IMR-90 (cell line): Measurements from ENCODE around the gene C10orf71. TPM values are rescaled to one million over a fixed set of nuclear protein-coding genes. Genes with fewer than 3 reads are reported as not detected.

ENCODE experiments used
- ATAC-seq: fragments of 200-7000 bp; cut with Tn5 transposase; 2 replicates; pipeline ENCODE4 v1.9.1; 2020; ENCODE audit warnings: low read depth, mild to moderate bottlenecking, moderate library complexity
- BruUV-seq: library from RNA; stranded (reverse); fragments of 400-500 nt; replicated peaks from 2 replicates; lab custom pipeline; 2021; lab: Mats Ljungman, UMichigan
- CTCF ChIA-PET: fragments of 300-600 bp; formaldehyde crosslinking; extraction: SDS; loops from one replicate; lab custom pipeline; 2021; ENCODE audit warnings: antibody characterized with exemption; lab: Yijun Ruan, JAX
- POLR2A ChIA-PET: fragments of 300-600 bp; sonication (Branson Sonifier 250); formaldehyde crosslinking; loops from one replicate; lab custom pipeline; 2022; ENCODE audit warnings: antibody characterized with exemption; ENCODE audit not compliant: unreplicated experiment; lab: Charles Lee
- DNase-seq: peaks from one replicate; pipeline ENCODE4 v3.0.0; 2013
- H2AFZ ChIP-seq: replicated peaks from 2 replicates; pipeline ENCODE3; 2013; ENCODE audit warnings: low read length, mild to moderate bottlenecking; ENCODE audit not compliant: poor library complexity
- H2AK5ac ChIP-seq: 2 replicates; pipeline ENCODE4 v1.6.1; 2013; ENCODE audit warnings: low read depth, low read length, inconsistent platforms
- H2AK9ac ChIP-seq: replicated peaks from 2 replicates; pipeline ENCODE3; 2013; ENCODE audit warnings: mild to moderate bottlenecking, low read depth, low read length, moderate library complexity; ENCODE audit not compliant: poor library complexity
- H2BK120ac ChIP-seq: 2 replicates; pipeline ENCODE4 v1.6.1; 2013; ENCODE audit warnings: low read depth, low read length, inconsistent platforms
- H2BK15ac ChIP-seq: 3 replicates; pipeline ENCODE4 v1.6.1; 2013; ENCODE audit warnings: low read depth, low read length, inconsistent platforms
- H2BK20ac ChIP-seq: 2 replicates; pipeline ENCODE4 v1.6.1; 2013; ENCODE audit warnings: low read depth, mild to moderate bottlenecking, inconsistent platforms, low read length, moderate library complexity
- H2BK5ac ChIP-seq: 2 replicates; pipeline ENCODE4 v1.6.1; 2013; ENCODE audit warnings: mild to moderate bottlenecking, low read depth, low read length, inconsistent platforms; ENCODE audit not compliant: poor library complexity, severe bottlenecking
- H3K14ac ChIP-seq: replicated peaks from 2 replicates; pipeline ENCODE4 v1.6.1; 2013; ENCODE audit warnings: low read depth, low read length, inconsistent platforms
- H3K18ac ChIP-seq: 2 replicates; pipeline ENCODE4 v1.6.1; 2013; ENCODE audit warnings: low read depth, low read length, control low read depth
- H3K23ac ChIP-seq: 2 replicates; pipeline ENCODE4 v1.6.1; 2013; ENCODE audit warnings: low read depth, low read length, inconsistent platforms
- H3K27ac ChIP-seq: 2 replicates; pipeline ENCODE4 v1.5.1; 2013; ENCODE audit warnings: mild to moderate bottlenecking, control low read depth, low read length; ENCODE audit not compliant: insufficient read depth
- H3K27me3 ChIP-seq: 2 replicates; pipeline ENCODE4 v1.6.1; 2013; ENCODE audit warnings: low read length; ENCODE audit not compliant: control insufficient read depth, insufficient read depth
- H3K36me3 ChIP-seq: 2 replicates; pipeline ENCODE4 v1.6.1; 2013; ENCODE audit warnings: low read length, mixed read lengths; ENCODE audit not compliant: control insufficient read depth, insufficient read depth
- H3K4ac ChIP-seq: 2 replicates; pipeline ENCODE4 v1.6.1; 2013; ENCODE audit warnings: low read depth, low read length, inconsistent platforms
- H3K4me1 ChIP-seq: 2 replicates; pipeline ENCODE4 v1.6.1; 2013; ENCODE audit warnings: low read length, mixed read lengths; ENCODE audit not compliant: control insufficient read depth, insufficient read depth
- H3K4me2 ChIP-seq: 2 replicates; pipeline ENCODE4 v1.6.1; 2013; ENCODE audit warnings: low read depth, mild to moderate bottlenecking, control low read depth, low read length, moderate library complexity
- H3K4me3 ChIP-seq: 2 replicates; pipeline ENCODE4 v1.5.1; 2013; ENCODE audit warnings: low read depth, mild to moderate bottlenecking, control low read depth, low read length, moderate library complexity; ENCODE audit not compliant: insufficient read depth
- H3K56ac ChIP-seq: 2 replicates; pipeline ENCODE4 v1.6.1; 2013; ENCODE audit warnings: low read length, inconsistent platforms; ENCODE audit not compliant: insufficient read depth; ENCODE audit errors: extremely low read depth
- H3K79me1 ChIP-seq, 2 experiments: 2 replicates each; pipeline ENCODE4 v1.6.1; 2013; ENCODE audit warnings: low read length in 2 of 2, inconsistent platforms in 1 of 2, low read depth in 1 of 2
- H3K9ac ChIP-seq: 2 replicates; pipeline ENCODE4 v1.6.1; 2013; ENCODE audit warnings: low read depth, low read length, control low read depth
- H3K9me1 ChIP-seq: 2 replicates; pipeline ENCODE4 v1.6.1; 2013; ENCODE audit warnings: low read length, inconsistent platforms; ENCODE audit not compliant: insufficient read depth
- H3K9me3 ChIP-seq: 2 replicates; pipeline ENCODE4 v1.6.1; 2013; ENCODE audit warnings: low read length; ENCODE audit not compliant: control insufficient read depth, insufficient read depth
- H4K20me1 ChIP-seq: 2 replicates; pipeline ENCODE4 v1.6.1; 2013; ENCODE audit warnings: low read length, inconsistent platforms; ENCODE audit not compliant: insufficient read depth
- H4K5ac ChIP-seq: 2 replicates; pipeline ENCODE4 v1.6.1; 2013; ENCODE audit warnings: mild to moderate bottlenecking, low read depth, low read length, control low read depth
- H4K8ac ChIP-seq, 2 experiments: 2 replicates each; pipeline ENCODE4 v1.6.1; 2013; ENCODE audit warnings: low read depth in 2 of 2, low read length in 2 of 2, control low read depth in 1 of 2, inconsistent platforms in 1 of 2
- H4K91ac ChIP-seq: 2 replicates; pipeline ENCODE4 v1.6.1; 2013; ENCODE audit warnings: low read depth, low read length, inconsistent platforms; ENCODE audit not compliant: insufficient read depth
- BHLHE40 ChIP-seq: fragments of 150-350 bp; IDR thresholded peaks from 2 replicates; pipeline ENCODE4 v1.6.1; 2016; ENCODE audit warnings: mild to moderate bottlenecking, low read depth, low read length
- CEBPB ChIP-seq: IDR thresholded peaks from 2 replicates; pipeline ENCODE4 v1.6.1; 2012; ENCODE audit warnings: low read depth, low read length, improper control_type of control experiment
- CTCF ChIP-seq: conservative IDR thresholded peaks from 2 replicates; pipeline ENCODE4 v1.5.1; 2012; ENCODE audit warnings: mild to moderate bottlenecking, low read depth, low read length, improper control_type of control experiment
- ELK1 ChIP-seq: fragments of 150-350 bp; IDR thresholded peaks from 2 replicates; pipeline ENCODE4 v1.6.1; 2016; ENCODE audit warnings: low read depth, mild to moderate bottlenecking, low read length, moderate library complexity, borderline replicate concordance
- FOS ChIP-seq: fragments of 150-350 bp; IDR thresholded peaks from 2 replicates; pipeline ENCODE4 v1.6.1; 2016; ENCODE audit warnings: low read depth, low read length
- MAFK ChIP-seq: IDR thresholded peaks from 2 replicates; pipeline ENCODE4 v1.6.1; 2012; ENCODE audit warnings: low read depth, low read length, improper control_type of control experiment
- MAZ ChIP-seq: IDR thresholded peaks from 2 replicates; pipeline ENCODE4 v1.6.1; 2012; ENCODE audit warnings: low read depth, mild to moderate bottlenecking, low read length, improper control_type of control experiment, moderate library complexity, borderline replicate concordance
- MXI1 ChIP-seq: IDR thresholded peaks from 2 replicates; pipeline ENCODE4 v1.6.1; 2012; ENCODE audit warnings: low read depth, mild to moderate bottlenecking, low read length, moderate library complexity, borderline replicate concordance
- NFE2L2 ChIP-seq: fragments of 150-350 bp; IDR thresholded peaks from 2 replicates; pipeline ENCODE4 v1.6.1; 2016; ENCODE audit warnings: low read depth, mild to moderate bottlenecking, low read length
- POLR2A ChIP-seq: IDR thresholded peaks from 2 replicates; pipeline ENCODE4 v1.6.1; 2012; ENCODE audit warnings: mild to moderate bottlenecking, low read depth, low read length
- RCOR1 ChIP-seq: IDR thresholded peaks from 2 replicates; pipeline ENCODE4 v1.6.1; 2012; ENCODE audit warnings: mild to moderate bottlenecking, low read length, improper control_type of control experiment; ENCODE audit not compliant: insufficient replicate concordance
- RFX5 ChIP-seq: IDR thresholded peaks from 2 replicates; pipeline ENCODE4 v1.8.0; 2012; ENCODE audit warnings: low read depth, mild to moderate bottlenecking, low read length, moderate library complexity
- SMC3 ChIP-seq: fragments of 150-350 bp; IDR thresholded peaks from 2 replicates; pipeline ENCODE4 v1.6.1; 2016; ENCODE audit warnings: low read depth, mild to moderate bottlenecking, antibody characterized with exemption, low read length, moderate library complexity
- USF2 ChIP-seq: fragments of 150-350 bp; IDR thresholded peaks from 2 replicates; pipeline ENCODE4 v1.6.1; 2017; ENCODE audit warnings: mild to moderate bottlenecking, antibody characterized with exemption, low read length, low read depth
- WGBS, 2 experiments: methylation state at CpG; one replicate each; pipeline versions ENCODE4 v1.1.5 to v1.1.7; 2013; ENCODE audit warnings: missing lambda C conversion rate in 2 of 2; ENCODE audit not compliant: insufficient read length in 1 of 2; ENCODE audit errors: extremely low coverage in 2 of 2; 5-methylcytosine and 5-hydroxymethylcytosine counted together
- dilution Hi-C: fragments of 300-500 bp; cut with HindIII; formaldehyde crosslinking; loops from one replicate; pipeline ENCODE4 v1.14.3; 2018; ENCODE audit warnings: low sequenced_read_pairs; ENCODE audit not compliant: unreplicated experiment
- in situ Hi-C: fragments of 300-500 bp; cut with MboI; formaldehyde crosslinking; loops from 3 replicates; pipeline ENCODE4 v1.14.3; 2019; ENCODE audit warnings: low sequenced_read_pairs, inconsistent platforms, mixed read lengths
- intact Hi-C: fragments of 100-400 bp; cut with micrococcal nuclease; formaldehyde crosslinking; loops from 2 replicates; pipeline ENCODE4 v1.10.0; 2022
- polyA plus RNA-seq, 3 experiments: library from polyadenylated mRNA; depleted of rRNA; stranded (reverse); fragments of >200 nt; gene quantifications; 2 replicates each; pipeline ENCODE4 v1.2.3, GENCODE V29; 2012; ENCODE audit warnings: low replicate concordance in 1 of 3
- total RNA-seq: library from RNA; depleted of rRNA; stranded (reverse); fragments of >200 nt; gene quantifications from 2 replicates; pipeline ENCODE4 v1.2.3, GENCODE V29; 2012

Gene C10orf71
- total and polyA plus RNA-seq, 2 of the 4 experiments (the other 2 are of a cell fraction), result not detected

- Histone ChIP-seq H4K91ac (no peak overlapping the region), H3K9me3 (no peaks in the 10 kb centered on the region), H2BK15ac (no peak overlapping the region), H3K18ac (no peak overlapping the region), H3K4me1 (peaks cover 2% of the 10 kb centered on the region; the same call in 1 of the 2 replicates), H2BK20ac (no peak overlapping the region), H3K27ac (no peak overlapping the region), H3K27me3 (peaks cover 40% of the 10 kb centered on the region), H3K56ac (no peak overlapping the region), H3K4ac (no peak overlapping the region), H3K23ac (no peak overlapping the region), H2AK9ac (no peak overlapping the region), H2BK5ac (no peak overlapping the region), H4K20me1 (no peaks in the 10 kb centered on the region), H3K9ac (no peak overlapping the region), H3K36me3 (no peaks in the 10 kb centered on the region), H3K79me1 (no peaks in the 10 kb centered on the region), H2AK5ac (no peak overlapping the region), H2AFZ (peak overlapping the region; percentile 5), H3K9me1 (no peaks in the 10 kb centered on the region), H4K5ac (no peak overlapping the region), H2BK120ac (no peak overlapping the region), H3K14ac (no peak overlapping the region), H3K4me3 (no peak overlapping the region), H3K4me2 (no peak overlapping the region), H4K8ac (no peak overlapping the region)
- CTCF ChIA-PET, result no interaction called here
- POLR2A ChIA-PET, result no interaction called here
- in situ Hi-C loops (no loop called here), intact Hi-C loops (loop anchor here (10.0 kb wide), 1 partner anchor 180 kb away; the partner anchor contains the start of gene VSTM4), dilution Hi-C loops (no loop called here)
- ATAC-seq (no peak), DNase-seq (no peak)
- no CpG with 5 or more reads among the region's 3 CpGs for WGBS, 2 experiments
- no TSS peak for BruUV-seq
- TF ChIP-seq CEBPB (no peak), ELK1 (no peak), USF2 (no peak), SMC3 (no peak), MAZ (no peak), RFX5 (no peak), POLR2A (no peak), MXI1 (no peak), RCOR1 (no peak), BHLHE40 (no peak), MAFK (no peak), FOS (no peak), CTCF (no peak), NFE2L2 (no peak)
Measured at GRCh38 chr10:49295297-49295696, 3.7 kb upstream of the C10orf71 start.
